ENCODE results near the gene TKTL1. TPM values are rescaled to one million over a fixed set of nuclear protein-coding genes. Genes with fewer than 3 reads are reported as not detected.

The TKTL1 gene
- total and polyA plus RNA-seq, 2 donors (not counting 1 experiment from before 2014, with no cell fraction given) = not detected

DNA sequence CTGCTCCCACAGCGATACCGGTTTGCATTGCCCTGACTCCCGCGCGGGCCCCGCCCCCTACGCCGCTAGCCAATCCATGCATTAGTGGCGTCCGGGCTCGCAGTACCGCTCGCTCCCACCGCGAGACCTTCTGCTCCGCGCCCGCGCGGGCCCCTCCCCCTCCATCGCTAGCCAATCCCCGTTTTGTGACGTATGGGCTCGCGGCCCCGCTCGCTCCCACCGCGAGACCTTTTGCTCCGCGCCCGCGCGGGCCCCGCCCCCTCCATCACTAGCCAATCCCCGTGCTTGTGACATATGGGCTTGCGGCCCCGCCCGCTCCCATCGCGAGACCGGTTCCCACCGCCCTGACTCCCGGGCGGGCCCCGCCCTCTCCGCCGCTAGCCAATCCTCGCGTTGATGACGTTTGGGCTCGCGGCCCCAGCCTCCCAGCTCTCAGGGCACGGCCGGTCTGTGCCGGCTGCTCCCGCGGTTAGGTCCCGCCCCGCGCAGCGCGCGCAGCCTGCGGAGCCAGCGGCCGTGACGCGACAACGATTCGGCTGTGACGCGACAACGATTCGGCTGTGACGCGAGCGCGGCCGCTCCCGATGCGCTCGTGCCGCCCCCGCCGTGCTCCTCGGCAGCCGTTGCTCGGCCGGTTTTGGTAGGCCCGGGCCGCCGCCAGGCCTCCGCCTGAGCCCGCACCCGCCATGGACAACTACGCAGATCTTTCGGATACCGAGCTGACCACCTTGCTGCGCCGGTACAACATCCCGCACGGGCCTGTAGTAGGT lies 83.4 kb downstream of the TKTL1 start, which contains the start of gene EMD:
TSS of gene EMD (plus strand) at position 497 of the 770 bp plus-strand sequence. CDS start at position 687, 190 bp downstream.
- Histone ChIP-seq H3K4me3 (replicated peaks in 1 of 4; ENCODE audit: control extremely low read depth in 1 of 4, insufficient read depth in 1 of 4, low read depth in 3 of 4, low read length in 4 of 4) (peak within 1 kb of the TSS; percentile 73 to 84 (median 77)), H3K27ac (ENCODE audit: insufficient read depth, low read length) (peak within 1 kb of the TSS; percentile 96), H3K9me3 (ENCODE audit: control insufficient read depth, insufficient read depth, low read depth, low read length) (no peaks in the 10 kb centered on the region), H3K4me1 (ENCODE audit: control insufficient read depth, extremely low read depth, insufficient read depth, low read length) (peaks cover 5% of the 10 kb centered on the region), H4K20me1 (ENCODE audit: control insufficient read depth, extremely low read depth, insufficient read depth, low read length) (no peaks in the 10 kb centered on the region), H3K4me2 (ENCODE audit: extremely low read depth, insufficient read depth, low read length) (peak within 1 kb of the TSS; percentile 88), H3K36me3 (ENCODE audit: control insufficient read depth, insufficient read depth, low read length) (peaks cover 3% of the 10 kb centered on the region), H3K27me3 (ENCODE audit: control insufficient read depth, insufficient read depth, low read length) (no peaks in the 10 kb centered on the region), H3K79me2 (ENCODE audit: control insufficient read depth, insufficient read depth, low read length) (peaks cover 19% of the 10 kb centered on the region), H3K9ac (ENCODE audit: insufficient read depth, low read length) (peak within 1 kb of the TSS; percentile 97), H2AFZ (ENCODE audit: low read length) (no peak within 1 kb of the TSS)
- DNase-seq (ENCODE audit: low read depth in 2 of 2) = peak; percentile 95 to 97
- TF ChIP-seq EZH2 (IDR thresholded peaks at IDR 0.05; ENCODE audit: low read length, missing control alignments) = no peak
- TF ChIP-seq, protein P1, sequence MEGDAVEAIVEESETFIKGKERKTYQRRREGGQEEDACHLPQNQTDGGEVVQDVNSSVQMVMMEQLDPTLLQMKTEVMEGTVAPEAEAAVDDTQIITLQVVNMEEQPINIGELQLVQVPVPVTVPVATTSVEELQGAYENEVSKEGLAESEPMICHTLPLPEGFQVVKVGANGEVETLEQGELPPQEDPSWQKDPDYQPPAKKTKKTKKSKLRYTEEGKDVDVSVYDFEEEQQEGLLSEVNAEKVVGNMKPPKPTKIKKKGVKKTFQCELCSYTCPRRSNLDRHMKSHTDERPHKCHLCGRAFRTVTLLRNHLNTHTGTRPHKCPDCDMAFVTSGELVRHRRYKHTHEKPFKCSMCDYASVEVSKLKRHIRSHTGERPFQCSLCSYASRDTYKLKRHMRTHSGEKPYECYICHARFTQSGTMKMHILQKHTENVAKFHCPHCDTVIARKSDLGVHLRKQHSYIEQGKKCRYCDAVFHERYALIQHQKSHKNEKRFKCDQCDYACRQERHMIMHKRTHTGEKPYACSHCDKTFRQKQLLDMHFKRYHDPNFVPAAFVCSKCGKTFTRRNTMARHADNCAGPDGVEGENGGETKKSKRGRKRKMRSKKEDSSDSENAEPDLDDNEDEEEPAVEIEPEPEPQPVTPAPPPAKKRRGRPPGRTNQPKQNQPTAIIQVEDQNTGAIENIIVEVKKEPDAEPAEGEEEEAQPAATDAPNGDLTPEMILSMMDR (conservative IDR thresholded peaks at IDR 0.05 in 1 of 2, IDR thresholded peaks at IDR 0.05 in 1 of 2; ENCODE audit: low read depth in 1 of 2, low read length in 2 of 2) = no peak

- DNase-seq (ENCODE audit: low read depth in 2 of 2) = no peak
- Histone ChIP-seq H2AFZ (ENCODE audit: low read length) (no peak overlapping the region), H3K4me1 (ENCODE audit: control insufficient read depth, extremely low read depth, insufficient read depth, low read length) (peaks cover 5% of the 10 kb centered on the region), H4K20me1 (ENCODE audit: control insufficient read depth, extremely low read depth, insufficient read depth, low read length) (no peaks in the 10 kb centered on the region), H3K9me3 (ENCODE audit: control insufficient read depth, insufficient read depth, low read depth, low read length) (no peaks in the 10 kb centered on the region), H3K27ac (ENCODE audit: insufficient read depth, low read length) (peak overlapping the region; percentile 96), H3K27me3 (ENCODE audit: control insufficient read depth, insufficient read depth, low read length) (no peaks in the 10 kb centered on the region), H3K4me3 (replicated peaks in 1 of 4; ENCODE audit: control extremely low read depth in 1 of 4, insufficient read depth in 1 of 4, low read depth in 3 of 4, low read length in 4 of 4) (peak overlapping the region; percentile 73 to 84 (median 77)), H3K4me2 (ENCODE audit: extremely low read depth, insufficient read depth, low read length) (peak overlapping the region; percentile 88), H3K79me2 (ENCODE audit: control insufficient read depth, insufficient read depth, low read length) (peaks cover 18% of the 10 kb centered on the region), H3K36me3 (ENCODE audit: control insufficient read depth, insufficient read depth, low read length) (peaks cover 3% of the 10 kb centered on the region), H3K9ac (ENCODE audit: insufficient read depth, low read length) (peak overlapping the region; percentile 97)
- no peak for TF ChIP-seq EZH2 (IDR thresholded peaks at IDR 0.05; ENCODE audit: low read length, missing control alignments)
- TF ChIP-seq, protein P1 (conservative IDR thresholded peaks at IDR 0.05 in 1 of 2, IDR thresholded peaks at IDR 0.05 in 1 of 2; ENCODE audit: low read depth in 1 of 2, low read length in 2 of 2) = no peak
These were observed 84.0 kb downstream of the TKTL1 start for GRCh38 chrX:154379569-154379951.

Other genes starting within 250 kb of the TKTL1 start
- gene MECP2, start 198.1 kb upstream of the TKTL1 start, total RNA-seq = 15.4 and 24.9 TPM in 2 replicates
- 11.5 and 11.6 TPM in 2 replicates for gene MECP2, start 198.1 kb upstream of the TKTL1 start, polyA plus RNA-seq
- gene OPN1LW, start 151.6 kb upstream of the TKTL1 start, total RNA-seq = not detected in 2 replicates
- not detected in 2 replicates for gene OPN1LW, start 151.6 kb upstream of the TKTL1 start, polyA plus RNA-seq
- gene OPN1MW, start 113.2 kb upstream of the TKTL1 start, total RNA-seq = not detected in 2 replicates
- not detected in 2 replicates for gene OPN1MW, start 113.2 kb upstream of the TKTL1 start, polyA plus RNA-seq
- not detected in 2 replicates for gene OPN1MW2, start 76.0 kb upstream of the TKTL1 start, total RNA-seq
- gene OPN1MW2, start 76.0 kb upstream of the TKTL1 start, polyA plus RNA-seq = not detected in 2 replicates
- gene OPN1MW3, start 38.2 kb upstream of the TKTL1 start, total RNA-seq = not detected in 2 replicates
- gene OPN1MW3, start 38.2 kb upstream of the TKTL1 start, polyA plus RNA-seq = not detected in 2 replicates
- not detected in 2 replicates for gene TEX28, start 671 bp upstream of the TKTL1 start, total RNA-seq
- not detected in 2 replicates for gene TEX28, start 671 bp upstream of the TKTL1 start, polyA plus RNA-seq
- gene FLNA, start 78.8 kb downstream of the TKTL1 start, total RNA-seq = 2,298 and 2,728 TPM in 2 replicates
- gene FLNA, start 78.8 kb downstream of the TKTL1 start, polyA plus RNA-seq = 654 and 799 TPM in 2 replicates
- gene EMD, start 83.5 kb downstream of the TKTL1 start, total RNA-seq = 23.4 and 26.4 TPM in 2 replicates
- 72.1 and 82.4 TPM in 2 replicates for gene EMD, start 83.5 kb downstream of the TKTL1 start, polyA plus RNA-seq
- gene RPL10, start 102.6 kb downstream of the TKTL1 start, total RNA-seq = 2,291 and 2,319 TPM in 2 replicates
- 4,015 and 4,527 TPM in 2 replicates for gene RPL10, start 102.6 kb downstream of the TKTL1 start, polyA plus RNA-seq
- 13.9 and 38.5 TPM in 2 replicates for gene DNASE1L1, start 113.5 kb downstream of the TKTL1 start, total RNA-seq
- 11.3 and 13.6 TPM in 2 replicates for gene DNASE1L1, start 113.5 kb downstream of the TKTL1 start, polyA plus RNA-seq
- gene TAFAZZIN, start 115.7 kb downstream of the TKTL1 start, total RNA-seq = 17.7 and 21.6 TPM in 2 replicates
- gene TAFAZZIN, start 115.7 kb downstream of the TKTL1 start, polyA plus RNA-seq = 11.2 and 12.1 TPM in 2 replicates
- gene ATP6AP1, start 132.9 kb downstream of the TKTL1 start, total RNA-seq = 38.8 and 59.8 TPM in 2 replicates
- gene ATP6AP1, start 132.9 kb downstream of the TKTL1 start, polyA plus RNA-seq = 86.9 and 89.7 TPM in 2 replicates
- 53.2 and 86.5 TPM in 2 replicates for gene GDI1, start 141.4 kb downstream of the TKTL1 start, total RNA-seq
- gene GDI1, start 141.4 kb downstream of the TKTL1 start, polyA plus RNA-seq = 134 and 162 TPM in 2 replicates
- gene FAM50A, start 148.3 kb downstream of the TKTL1 start, total RNA-seq = 80.1 and 88.1 TPM in 2 replicates
- gene FAM50A, start 148.3 kb downstream of the TKTL1 start, polyA plus RNA-seq = 117 and 123 TPM in 2 replicates
- 11.6 and 17.8 TPM in 2 replicates for gene PLXNA3, start 162.5 kb downstream of the TKTL1 start, total RNA-seq
- gene PLXNA3, start 162.5 kb downstream of the TKTL1 start, polyA plus RNA-seq = 18.4 and 24.3 TPM in 2 replicates
- 13.4 and 20.5 TPM in 2 replicates for gene LAGE3, start 183.5 kb downstream of the TKTL1 start, total RNA-seq
- gene LAGE3, start 183.5 kb downstream of the TKTL1 start, polyA plus RNA-seq = 6.1 and 6.4 TPM in 2 replicates
- 39.5 and 42.8 TPM in 2 replicates for gene UBL4A, start 190.8 kb downstream of the TKTL1 start, total RNA-seq
- gene UBL4A, start 190.8 kb downstream of the TKTL1 start, polyA plus RNA-seq = 17.9 and 21.7 TPM in 2 replicates
- gene SLC10A3, start 194.8 kb downstream of the TKTL1 start, total RNA-seq = 13.9 and 15.2 TPM in 2 replicates
- 15.5 and 16.0 TPM in 2 replicates for gene SLC10A3, start 194.8 kb downstream of the TKTL1 start, polyA plus RNA-seq
- 30.0 and 30.2 TPM in 2 replicates for gene FAM3A, start 220.4 kb downstream of the TKTL1 start, total RNA-seq
- 16.5 and 17.3 TPM in 2 replicates for gene FAM3A, start 220.4 kb downstream of the TKTL1 start, polyA plus RNA-seq

All from fibroblast of lung (primary cell).